ENCODE measurements around the gene TCF25.

- peak in 1 of 6 experiments; percentile 4 for TF ChIP-seq CTCF (IDR thresholded peaks at IDR 0.05)
- no peak for TF ChIP-seq POLR2A (IDR thresholded peaks at IDR 0.05)
These were observed 52.2 kb downstream of the TCF25 start for GRCh38 chr16:89925596-89926079.

All from esophagus squamous epithelium (tissue), 4 donors.